Measurements from ENCODE around the gene SMG5. TPM values are rescaled to one million over a fixed set of nuclear protein-coding genes. Genes with fewer than 3 reads are reported as not detected.
A peak's percentile ranks its signal among the peaks of the same experiment; 100 is the strongest.
"Not testable (repeated sequence)": the region's sequence is repeated elsewhere in the genome, so short reads cannot be mapped to it uniquely, and the experiment has no call there.

Gene SMG5
- total RNA-seq, 1 donor from 2014 or later, result 103 TPM

- Mint-ChIP-seq H3K4me3 (no peak overlapping the region), H3K27me3 (ENCODE audit: low read depth) (no peaks in the 10 kb centered on the region), H3K27ac (no peak overlapping the region), H3K4me1 (peaks cover 4% of the 10 kb centered on the region), H3K9me3 (no peaks in the 10 kb centered on the region), H3K36me3 (peaks cover 41% of the 10 kb centered on the region)
- no peak for DNase-seq (ENCODE audit: low spot score in 2 of 2, unreplicated experiment in 2 of 2)
- no peak for TF ChIP-seq CTCF (IDR thresholded peaks at IDR 0.05; ENCODE audit: unreplicated experiment)
These were observed 56.5 kb downstream of the SMG5 start for GRCh38 chr1:156226116-156226538.

GRCh38 chr1:156225677-156226014 lies 57.0 kb downstream of the SMG5 start:
- Mint-ChIP-seq H3K4me1 (peaks cover 4% of the 10 kb centered on the region), H3K9me3 (no peaks in the 10 kb centered on the region), H3K27me3 (ENCODE audit: low read depth) (no peaks in the 10 kb centered on the region), H3K36me3 (peaks cover 44% of the 10 kb centered on the region), H3K4me3 (no peak overlapping the region), H3K27ac (peak overlapping the region; percentile 63)
- no peak for DNase-seq (ENCODE audit: low spot score in 2 of 2, unreplicated experiment in 2 of 2)
- peak; percentile 22 for TF ChIP-seq CTCF (IDR thresholded peaks at IDR 0.05; ENCODE audit: unreplicated experiment)

GRCh38 chr1:156221986-156222692 lies 60.5 kb downstream of the SMG5 start:
- peaks cover 4% of the 10 kb centered on the region for H3K4me1 Mint-ChIP-seq
- peaks cover 46% of the 10 kb centered on the region for H3K36me3 Mint-ChIP-seq
- no peak for TF ChIP-seq CTCF (IDR thresholded peaks at IDR 0.05; ENCODE audit: unreplicated experiment)
- no peak overlapping the region for H3K4me3 Mint-ChIP-seq
- no peak overlapping the region for H3K27ac Mint-ChIP-seq
- DNase-seq (ENCODE audit: low spot score in 2 of 2, unreplicated experiment in 2 of 2), result no peak
- no peaks in the 10 kb centered on the region for H3K27me3 Mint-ChIP-seq (ENCODE audit: low read depth)
- no peaks in the 10 kb centered on the region for H3K9me3 Mint-ChIP-seq

GRCh38 chr1:156220226-156220625 lies 62.4 kb downstream of the SMG5 start:
- peaks cover under 1% of the 10 kb centered on the region for H3K4me1 Mint-ChIP-seq
- no peaks in the 10 kb centered on the region for H3K27me3 Mint-ChIP-seq (ENCODE audit: low read depth)
- peaks cover 39% of the 10 kb centered on the region for H3K36me3 Mint-ChIP-seq

GRCh38 chr1:156217871-156218270 lies 64.8 kb downstream of the SMG5 start:
- no peak for DNase-seq (ENCODE audit: low spot score in 2 of 2, unreplicated experiment in 2 of 2)
- H3K9me3 Mint-ChIP-seq, result no peaks in the 10 kb centered on the region
- TF ChIP-seq CTCF (IDR thresholded peaks at IDR 0.05; ENCODE audit: unreplicated experiment), result no peak
- peaks cover 9% of the 10 kb centered on the region for H3K4me1 Mint-ChIP-seq
- peaks cover 29% of the 10 kb centered on the region for H3K36me3 Mint-ChIP-seq
- H3K4me3 Mint-ChIP-seq, result no peak overlapping the region
- peak overlapping the region; percentile 60 for H3K27ac Mint-ChIP-seq
- H3K27me3 Mint-ChIP-seq (ENCODE audit: low read depth), result no peaks in the 10 kb centered on the region

More at GRCh38 chr1:156220226-156220625, 62.4 kb downstream of the SMG5 start:
- Mint-ChIP-seq H3K9me3 (no peaks in the 10 kb centered on the region), H3K27ac (no peak overlapping the region), H3K4me3 (no peak overlapping the region)
- no peak for DNase-seq (ENCODE audit: low spot score in 2 of 2, unreplicated experiment in 2 of 2)
- no peak for TF ChIP-seq CTCF (IDR thresholded peaks at IDR 0.05; ENCODE audit: unreplicated experiment)

GRCh38 chr1:156216361-156217086 lies 66.1 kb downstream of the SMG5 start:
- DNase-seq (ENCODE audit: low spot score in 2 of 2, unreplicated experiment in 2 of 2); H3K9me3 Mint-ChIP-seq; H3K4me3 Mint-ChIP-seq; H3K27me3 Mint-ChIP-seq (ENCODE audit: low read depth); H3K27ac Mint-ChIP-seq: not testable (repeated sequence)
- Mint-ChIP-seq H3K36me3 (peaks cover 20% of the 10 kb centered on the region), H3K4me1 (peaks cover 12% of the 10 kb centered on the region)
